Stimulated activated CD4-positive, alpha-beta T cell treated with anti-CD3 and anti-CD28 coated beads, Interleukin-1b, Interleukin-23, amount 100 ng/mL, for 1 hour (primary cell): ENCODE results near the gene MXI1.
"Not testable (repeated sequence)": the region's sequence is repeated elsewhere in the genome, so short reads cannot be mapped to it uniquely, and the experiment has no call there.

Experiments used
- DNase-seq, 2 donors: peaks; one replicate each; pipeline ENCODE4 v3.0.0-alpha.2; 2020; ENCODE audit warnings: low read depth in 2 of 2

The MXI1 gene

GRCh38 chr10:110181451-110181850, 26.0 kb upstream of the MXI1 start:
- DNase-seq, result no peak

- DNase-seq, result no peak
These were observed 25.5 kb upstream of the MXI1 start for GRCh38 chr10:110181911-110182310.

DNA sequence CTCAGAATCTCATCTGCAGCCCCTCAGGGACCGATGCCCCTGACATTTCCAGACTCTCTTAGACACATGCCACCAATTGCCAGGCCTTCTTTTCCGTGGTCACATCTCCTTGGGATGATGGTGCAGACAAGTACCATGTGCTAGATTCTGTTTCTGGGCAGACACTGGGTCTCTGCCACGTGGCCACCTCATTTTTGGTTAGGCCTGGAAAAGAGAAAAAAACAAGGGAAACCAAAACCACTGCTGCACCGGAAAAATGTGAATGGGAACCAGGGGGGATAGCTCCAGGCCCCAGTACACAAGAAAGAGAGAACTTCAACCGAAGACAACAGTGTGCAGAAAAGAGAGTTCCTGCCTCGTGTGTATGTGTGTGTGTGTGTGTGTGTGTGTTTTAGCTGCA, 23.0 kb upstream of the MXI1 start:
- no peak for DNase-seq

- DNase-seq, result not testable (repeated sequence)
These were observed 21.7 kb upstream of the MXI1 start for GRCh38 chr10:110185646-110186182.

DNA sequence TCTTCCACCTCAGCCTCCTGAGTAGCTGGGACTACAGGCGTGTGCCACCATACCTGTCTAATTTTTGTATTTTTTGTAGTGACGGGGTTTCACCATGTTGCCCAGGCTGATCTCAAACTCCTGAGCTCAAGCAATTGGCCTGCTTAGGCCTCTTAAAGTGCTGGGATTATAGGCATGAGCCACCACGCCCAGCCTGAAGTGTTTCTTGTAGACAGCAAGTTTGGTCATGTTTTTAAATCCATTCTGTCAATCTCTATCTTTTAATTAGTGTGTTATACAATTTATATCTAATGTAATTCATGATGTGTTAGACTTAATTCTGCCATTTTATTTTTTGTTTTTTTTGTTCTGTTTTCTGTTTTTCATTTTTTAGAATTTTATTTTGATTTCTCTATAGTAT, 17.2 kb upstream of the MXI1 start:
- no peak for DNase-seq

DNA sequence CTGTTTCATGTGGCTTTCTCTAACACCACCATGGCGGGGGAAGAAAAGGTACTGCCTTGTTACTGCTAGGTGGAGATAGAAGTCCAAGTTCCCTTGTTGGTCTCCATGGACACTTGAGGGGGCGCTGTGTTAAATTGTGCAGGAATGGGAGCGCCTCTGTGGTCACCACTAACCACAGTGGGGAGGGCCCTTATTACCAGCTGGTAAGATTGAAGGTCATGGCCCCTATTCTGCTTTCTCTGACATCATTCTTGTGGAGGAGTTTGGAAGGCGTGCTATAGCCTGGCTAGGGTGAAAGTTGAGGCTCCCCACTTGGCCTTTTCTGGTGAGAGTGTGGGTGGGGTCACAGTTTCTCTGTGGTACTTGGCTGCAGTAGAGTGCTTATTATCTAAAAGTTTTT, 14.9 kb upstream of the MXI1 start:
- no peak for DNase-seq

- DNase-seq, result no peak
These were observed 6.9 kb upstream of the MXI1 start for GRCh38 chr10:110200503-110200902.

DNA sequence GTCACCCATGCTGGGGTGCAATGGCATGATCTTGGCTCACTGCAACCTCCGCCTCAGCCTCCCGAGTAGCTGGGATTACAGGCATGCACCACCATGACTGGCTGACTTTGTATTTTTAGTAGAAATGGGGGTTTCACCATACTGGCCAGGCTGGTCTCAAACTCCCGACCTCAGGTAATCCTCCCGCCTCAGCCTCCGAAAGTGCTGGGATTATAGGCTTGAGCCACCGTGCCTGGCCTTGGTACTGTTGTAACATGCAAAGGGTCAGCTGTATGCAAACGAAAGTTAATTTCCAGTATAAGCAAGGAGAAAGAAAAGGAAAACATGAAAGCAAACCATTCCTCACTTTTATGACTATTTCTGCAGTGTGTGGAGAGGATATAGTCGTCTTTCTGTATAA, 6.4 kb upstream of the MXI1 start:
- not testable (repeated sequence) for DNase-seq

DNA sequence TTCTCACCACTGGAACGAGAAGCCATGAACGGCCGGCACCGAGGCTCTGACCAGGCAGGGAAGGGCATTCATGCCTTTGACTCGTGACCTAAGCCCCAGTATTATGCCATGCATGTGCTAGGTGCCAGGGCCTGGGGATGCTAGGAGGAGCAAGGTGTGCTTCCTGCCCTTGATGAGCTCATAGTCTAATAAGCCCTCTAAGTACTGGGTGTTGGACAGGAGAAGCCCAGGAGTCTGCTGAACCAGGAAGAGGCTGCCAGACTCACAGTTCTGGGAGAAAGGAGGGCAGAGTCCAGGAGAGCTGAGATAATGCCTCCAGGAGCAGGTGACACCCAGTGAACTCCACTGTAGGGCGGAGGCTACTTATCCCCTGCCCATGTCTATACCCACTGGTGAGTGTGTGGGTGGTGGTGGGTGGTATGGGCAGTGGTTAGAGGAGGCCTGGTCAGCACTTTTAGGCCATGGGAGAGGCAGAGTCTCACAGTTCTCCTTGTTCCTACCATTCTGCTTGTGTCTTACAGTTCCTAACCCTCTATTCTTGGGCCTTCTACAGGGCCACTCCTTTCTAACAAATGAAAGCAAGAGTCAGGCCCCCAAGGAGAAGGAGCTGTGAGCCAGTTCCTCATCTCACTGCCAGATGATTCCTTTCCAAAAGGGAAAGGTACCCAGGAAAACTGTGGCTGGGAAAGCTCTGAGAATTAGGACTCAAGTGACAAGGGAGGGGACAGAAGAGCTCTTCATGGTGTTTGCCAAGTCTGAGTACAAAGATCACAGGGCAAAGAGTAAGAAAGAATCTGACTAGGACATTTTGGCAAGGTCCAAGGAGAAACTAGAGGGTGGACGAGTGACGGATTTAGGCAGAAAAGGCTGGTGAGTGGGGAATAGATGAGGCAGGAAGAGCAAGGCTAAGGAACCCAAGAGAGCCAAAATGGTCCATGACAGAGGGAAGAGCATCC, 3.6 kb upstream of the MXI1 start:
- DNase-seq, result no peak

- no peak for DNase-seq
These were observed 2.2 kb upstream of the MXI1 start for GRCh38 chr10:110205051-110205675.

- DNase-seq, result no peak
These were observed 604 bp downstream of the MXI1 start for GRCh38 chr10:110207805-110208613.

DNA sequence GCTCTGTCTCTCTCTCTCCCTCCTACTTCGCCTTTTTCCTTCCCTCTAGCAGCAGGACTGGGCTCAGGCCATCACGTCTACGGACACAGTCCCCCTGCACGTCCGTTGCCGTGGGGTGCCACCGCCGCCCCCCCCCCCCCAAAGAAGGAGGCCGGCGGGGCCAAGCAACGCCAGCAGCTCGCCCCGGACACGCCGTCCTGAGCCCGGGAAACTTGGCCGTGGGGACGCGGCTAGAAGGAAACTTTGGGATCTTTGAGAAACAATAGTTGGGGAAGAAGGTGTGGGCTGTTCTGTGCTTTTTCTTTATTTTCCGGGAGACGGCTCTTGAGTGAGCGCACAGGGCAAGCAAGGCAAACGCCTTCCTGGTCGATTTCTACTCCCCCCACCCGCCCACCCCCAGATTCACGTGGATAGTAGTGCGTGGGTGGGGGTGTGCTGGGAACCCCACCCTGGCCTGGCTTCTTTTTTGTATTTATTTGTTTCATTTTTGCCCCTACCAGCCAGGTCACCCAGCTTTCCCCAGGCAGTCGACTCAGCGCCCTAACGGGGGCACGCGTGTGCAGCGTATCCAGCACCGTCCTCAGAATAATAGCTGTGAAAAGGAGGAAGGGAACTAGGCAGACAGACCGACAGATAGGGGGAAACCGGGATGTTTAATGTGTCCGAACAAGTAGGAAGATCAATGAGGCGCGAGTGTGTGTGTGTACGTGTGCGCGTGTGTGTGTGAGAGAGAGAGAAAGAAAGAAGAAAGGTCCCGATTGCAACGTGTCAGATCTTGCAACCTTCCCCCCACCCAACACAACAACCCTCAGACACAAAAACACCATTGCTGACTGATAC, 1.4 kb downstream of the MXI1 start:
- DNase-seq, result no peak

GRCh38 chr10:110209454-110209925, 2.1 kb downstream of the MXI1 start:
- DNase-seq, result peak in 1 of 2 donors; percentile 38

- peak in 1 of 2 donors; percentile 49 for DNase-seq
These were observed 2.7 kb downstream of the MXI1 start for GRCh38 chr10:110209926-110210673.

DNA sequence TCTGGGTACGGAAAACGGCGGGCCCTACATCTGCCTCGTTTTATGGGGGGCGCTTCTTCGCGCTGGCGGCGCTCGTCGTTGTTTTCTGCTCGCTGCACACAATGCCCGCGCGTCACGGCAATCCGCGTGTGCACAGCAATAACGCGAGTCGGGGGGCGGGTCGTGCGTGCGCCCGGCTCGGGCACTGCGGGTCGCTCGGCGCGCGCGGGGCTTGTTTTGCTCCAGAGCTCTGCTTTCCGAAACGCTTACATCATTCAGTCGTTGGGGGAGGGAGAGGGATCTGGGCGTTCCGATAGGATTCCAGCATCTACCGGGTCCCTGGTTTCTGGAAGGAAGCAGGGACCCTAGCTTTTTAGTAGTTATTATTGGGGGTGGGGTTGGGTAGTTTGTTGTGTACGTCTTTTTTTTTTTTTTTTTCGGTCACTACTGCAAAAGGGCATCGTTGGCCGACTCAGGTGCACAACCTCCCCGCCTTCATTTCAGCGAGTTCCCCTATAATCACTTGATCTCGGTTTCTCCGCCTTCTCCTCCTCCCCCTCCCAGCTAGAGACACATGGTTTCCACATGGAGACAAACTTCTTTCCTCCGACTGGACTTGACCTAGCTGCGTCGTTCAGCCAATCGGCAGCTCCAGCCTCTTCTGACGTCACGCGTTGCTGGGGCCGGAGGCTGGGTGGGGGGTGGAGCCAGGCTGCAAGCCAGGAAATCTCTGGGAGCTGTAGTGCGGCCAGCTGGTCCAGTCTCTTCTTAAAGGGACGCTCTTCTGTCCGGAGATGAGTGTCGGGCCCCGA, 3.5 kb downstream of the MXI1 start:
- peak; percentile 72 to 84 for DNase-seq

GRCh38 chr10:110211465-110211843, 4.0 kb downstream of the MXI1 start:
- DNase-seq, result no peak

GRCh38 chr10:110212119-110213006, 5.0 kb downstream of the MXI1 start:
- no peak for DNase-seq

DNA sequence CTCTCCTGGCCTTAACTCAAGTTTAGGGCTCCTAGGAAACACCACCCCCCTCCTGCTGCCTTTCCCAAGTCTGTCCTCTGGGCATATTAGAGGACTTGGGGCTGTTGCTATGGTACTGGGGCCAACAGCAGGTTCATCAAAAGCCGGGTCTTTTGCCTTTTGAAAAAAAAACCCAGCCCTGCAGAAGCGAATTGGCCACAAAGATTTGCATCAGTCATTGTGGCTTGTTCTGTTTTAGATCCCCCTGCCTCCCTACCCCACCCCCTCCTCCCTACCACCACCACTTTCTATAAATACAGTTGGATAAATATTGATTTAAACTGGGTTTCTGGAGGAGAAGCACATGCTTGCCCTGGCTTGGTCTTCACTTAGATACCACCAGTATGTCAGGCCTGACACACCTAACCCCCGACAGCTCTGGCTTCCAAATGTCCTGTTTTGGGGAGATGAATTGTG, 7.0 kb downstream of the MXI1 start:
- no peak for DNase-seq
